Progenitor cell of endocrine pancreas (in vitro differentiated cells): Measurements from ENCODE around the gene RHBDF1. TPM values are rescaled to one million over a fixed set of nuclear protein-coding genes. Genes with fewer than 3 reads are reported as not detected.
"Not testable (repeated sequence)": the region's sequence is repeated elsewhere in the genome, so short reads cannot be mapped to it uniquely, and the experiment has no call there.

ENCODE experiments used
- DNase-seq: peaks from one replicate; pipeline ENCODE4 v3.0.0; 2021; ENCODE audit warnings: low spot score; ENCODE audit not compliant: unreplicated experiment
- H3K27ac Mint-ChIP-seq: 2 replicates; pipeline ENCODE4 v1.8.0; 2021; ENCODE audit warnings: mild to moderate bottlenecking, moderate library complexity, mixed read lengths
- H3K27me3 Mint-ChIP-seq: 2 replicates; pipeline ENCODE4 v1.8.0; 2021; ENCODE audit warnings: mixed read lengths
- H3K36me3 Mint-ChIP-seq: 2 replicates; pipeline ENCODE4 v1.8.0; 2022; ENCODE audit warnings: mixed read lengths; ENCODE audit not compliant: insufficient read depth
- H3K4me1 Mint-ChIP-seq: 2 replicates; pipeline ENCODE4 v1.8.0; 2021; ENCODE audit warnings: low read depth, mixed read lengths
- H3K4me3 Mint-ChIP-seq: 2 replicates; pipeline ENCODE4 v1.8.0; 2021; ENCODE audit warnings: low read depth, mild to moderate bottlenecking, moderate library complexity, mixed read lengths
- H3K9me3 Mint-ChIP-seq: 2 replicates; pipeline ENCODE4 v1.8.0; 2021; ENCODE audit warnings: low read depth, mixed read lengths
- CTCF ChIP-seq: fragments of 200-600 bp; sonication (generic); IDR thresholded peaks from one replicate; pipeline ENCODE4 v1.5.0; 2021; ENCODE audit warnings: antibody characterized with exemption, mild to moderate bottlenecking; ENCODE audit not compliant: unreplicated experiment
- microRNA-seq: library from miRNA; unstranded; fragments of <30 nt; microRNA quantifications from one replicate; pipeline ENCODE4 v1.1.0, GENCODE V29; 2020; ENCODE audit warnings: borderline number of aligned reads; ENCODE audit not compliant: unreplicated experiment
- total RNA-seq: library from RNA; stranded (reverse); gene quantifications from 2 replicates; pipeline ENCODE4 v1.2.1, GENCODE V29; 2021

RHBDF1 gene
- total RNA-seq, 1 donor from 2014 or later: 51.3 TPM

DNA sequence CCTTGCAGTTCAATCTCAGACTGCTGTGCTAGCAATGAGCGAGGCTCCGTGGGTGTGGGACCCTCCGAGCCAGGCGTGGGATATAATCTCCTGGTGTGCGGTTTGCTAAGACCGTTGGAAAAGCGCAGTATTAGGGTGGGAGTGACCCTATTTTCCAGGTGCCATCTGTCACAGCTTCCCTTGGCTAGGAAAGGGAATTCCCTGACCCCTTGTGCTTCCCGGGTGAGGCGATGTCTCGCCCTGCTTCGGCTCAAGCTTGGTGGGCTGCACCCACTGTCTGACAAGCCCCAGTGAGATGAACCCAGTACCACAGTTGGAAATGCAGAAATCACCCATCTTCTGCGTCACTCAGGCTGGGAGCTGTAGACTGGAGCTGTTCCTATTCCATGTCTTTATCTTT lies 51.5 kb downstream of the RHBDF1 start:
- H3K36me3 Mint-ChIP-seq, H3K27ac Mint-ChIP-seq, H3K9me3 Mint-ChIP-seq, DNase-seq, H3K4me1 Mint-ChIP-seq, H3K4me3 Mint-ChIP-seq, H3K27me3 Mint-ChIP-seq: not testable (repeated sequence)

DNA sequence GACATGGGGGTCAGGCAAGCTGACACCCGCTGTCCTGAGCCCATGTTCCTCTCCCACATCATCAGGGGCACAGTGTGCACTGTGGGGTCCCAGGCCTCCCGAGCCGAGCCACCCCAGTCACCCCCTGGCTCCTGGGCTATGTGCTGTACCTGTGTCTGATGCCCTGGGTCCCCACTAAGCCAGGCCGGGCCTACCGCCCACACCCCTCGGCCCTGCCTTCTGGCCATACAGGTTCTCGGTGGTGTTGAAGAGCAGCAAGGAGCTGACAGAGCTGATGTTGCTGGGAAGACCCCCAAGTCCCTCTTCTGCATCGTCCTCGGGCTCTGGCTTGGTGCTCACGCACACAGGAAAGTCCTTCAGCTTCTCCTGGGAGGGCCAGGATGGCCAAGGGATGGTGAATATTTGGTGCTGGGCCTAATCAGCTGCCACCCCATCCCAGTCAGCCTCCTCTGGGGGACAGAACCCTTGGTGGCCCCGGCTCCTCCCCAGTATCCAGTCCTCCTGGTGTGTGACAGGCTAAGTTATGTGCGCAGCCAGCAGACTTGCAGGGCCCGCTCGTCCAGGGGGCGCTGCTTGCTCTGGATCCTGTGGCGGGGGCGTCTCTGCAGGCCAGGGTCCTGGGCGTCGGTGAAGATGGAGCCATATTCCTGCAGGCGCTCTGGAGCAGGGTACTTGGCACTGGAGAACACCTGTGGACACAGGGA lies 55.2 kb downstream of the RHBDF1 start:
- not testable (repeated sequence) for H3K4me3 Mint-ChIP-seq, H3K9me3 Mint-ChIP-seq, H3K27ac Mint-ChIP-seq, DNase-seq, H3K36me3 Mint-ChIP-seq, H3K4me1 Mint-ChIP-seq, H3K27me3 Mint-ChIP-seq

DNA sequence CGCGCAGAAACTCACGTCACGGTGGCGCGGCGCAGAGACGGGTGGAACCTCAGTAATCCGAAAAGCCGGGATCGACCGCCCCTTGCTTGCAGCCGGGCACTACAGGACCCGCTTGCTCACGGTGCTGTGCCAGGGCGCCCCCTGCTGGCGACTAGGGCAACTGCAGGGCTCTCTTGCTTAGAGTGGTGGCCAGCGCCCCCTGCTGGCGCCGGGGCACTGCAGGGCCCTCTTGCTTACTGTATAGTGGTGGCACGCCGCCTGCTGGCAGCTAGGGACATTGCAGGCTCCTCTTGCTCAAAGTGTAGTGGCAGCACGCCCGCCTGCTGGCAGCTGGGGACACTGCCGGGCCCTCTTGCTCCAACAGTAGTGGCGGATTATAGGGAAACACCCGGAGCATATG lies 61.7 kb downstream of the RHBDF1 start:
- H3K36me3 Mint-ChIP-seq, H3K9me3 Mint-ChIP-seq, H3K4me3 Mint-ChIP-seq, H3K27ac Mint-ChIP-seq, H3K27me3 Mint-ChIP-seq, H3K4me1 Mint-ChIP-seq: not testable (repeated sequence)
- peak; percentile 54 for DNase-seq
- peak; percentile 28 for TF ChIP-seq CTCF

GRCh38 chr16:9903-10665 lies 62.3 kb downstream of the RHBDF1 start:
- H3K36me3 Mint-ChIP-seq: no peaks in the 10 kb centered on the region
- no peaks in the 10 kb centered on the region for H3K27me3 Mint-ChIP-seq
- no peak for DNase-seq
- no peaks in the 10 kb centered on the region for H3K4me1 Mint-ChIP-seq
- H3K4me3 Mint-ChIP-seq: peak overlapping the region; percentile 56
- no peak overlapping the region for H3K27ac Mint-ChIP-seq
- H3K9me3 Mint-ChIP-seq: no peaks in the 10 kb centered on the region
- TF ChIP-seq CTCF: no peak

Small RNA genes lying within 50 kb of the gene (microRNA-seq; reads per million reads assigned to microRNA genes)
- not detected for gene MIR6859-4

Other genes with a start within 250 kb of the RHBDF1 start
- gene POLR3K, start 19.0 kb downstream of the RHBDF1 start, total RNA-seq: 11.1 and 13.9 TPM in 2 replicates
- gene SNRNP25, start 18.8 kb downstream of the RHBDF1 start, total RNA-seq: 52.0 and 53.9 TPM in 2 replicates
- gene MPG, start 5.6 kb upstream of the RHBDF1 start, total RNA-seq: 32.4 and 35.2 TPM in 2 replicates
- gene NPRL3, start 66.0 kb upstream of the RHBDF1 start, total RNA-seq: 55.0 and 60.8 TPM in 2 replicates
- not detected in 2 replicates for gene HBZ, start 80.0 kb upstream of the RHBDF1 start, total RNA-seq
- gene HBM, start 93.3 kb upstream of the RHBDF1 start, total RNA-seq: not detected in 2 replicates
- gene HBA2, start 100.2 kb upstream of the RHBDF1 start, total RNA-seq: not detected in 2 replicates
- gene HBA1, start 104.0 kb upstream of the RHBDF1 start, total RNA-seq: not detected in 2 replicates
- gene HBQ1, start 107.8 kb upstream of the RHBDF1 start, total RNA-seq: 0.60 and 0.84 TPM in 2 replicates
- gene LUC7L, start 156.8 kb upstream of the RHBDF1 start, total RNA-seq: 229 and 230 TPM in 2 replicates
- gene FAM234A, start 162.2 kb upstream of the RHBDF1 start, total RNA-seq: 127 and 129 TPM in 2 replicates
- 2.4 TPM in 2 replicates for gene RGS11, start 203.3 kb upstream of the RHBDF1 start, total RNA-seq
- gene ARHGDIG, start 208.0 kb upstream of the RHBDF1 start, total RNA-seq: 6.0 and 6.5 TPM in 2 replicates
- gene PDIA2, start 210.5 kb upstream of the RHBDF1 start, total RNA-seq: 3.8 TPM in 2 replicates